ENCODE data around the gene FAF2.
"Not testable (repeated sequence)": the region's sequence is repeated elsewhere in the genome, so short reads cannot be mapped to it uniquely, and the experiment has no call there.

Gene FAF2

GRCh38 chr5:176447978-176448608 is at the start of gene FAF2:
TSS of gene FAF2 (plus strand) at chr5:176448385. CDS start at chr5:176448408, 23 bp downstream.
- DNase-seq (ENCODE audit: low spot score): peak; percentile 100

GRCh38 chr5:176400382-176401156 is 47.6 kb upstream of the FAF2 start:
- no peak for DNase-seq (ENCODE audit: low spot score)

- DNase-seq (ENCODE audit: low spot score): no peak
These were observed 46.6 kb upstream of the FAF2 start for GRCh38 chr5:176401281-176402205.

- peak; percentile 71 for DNase-seq (ENCODE audit: low spot score)
These were observed 42.3 kb upstream of the FAF2 start for GRCh38 chr5:176405656-176406435.

GRCh38 chr5:176406436-176407052 is 41.6 kb upstream of the FAF2 start:
- no peak for DNase-seq (ENCODE audit: low spot score)

GRCh38 chr5:176407456-176408251 is 40.5 kb upstream of the FAF2 start:
- no peak for DNase-seq (ENCODE audit: low spot score)

GRCh38 chr5:176408252-176408573 is 40.0 kb upstream of the FAF2 start:
- not testable (repeated sequence) for DNase-seq (ENCODE audit: low spot score)

GRCh38 chr5:176408590-176408989 is 39.6 kb upstream of the FAF2 start:
- DNase-seq (ENCODE audit: low spot score): no peak

- no peak for DNase-seq (ENCODE audit: low spot score)
These were observed 38.4 kb upstream of the FAF2 start for GRCh38 chr5:176409765-176410164.

- no peak for DNase-seq (ENCODE audit: low spot score)
These were observed 37.6 kb upstream of the FAF2 start for GRCh38 chr5:176410486-176411180.

GRCh38 chr5:176412517-176413254 is 35.5 kb upstream of the FAF2 start:
- no peak for DNase-seq (ENCODE audit: low spot score)

GRCh38 chr5:176413255-176413565 is 35.0 kb upstream of the FAF2 start:
- no peak for DNase-seq (ENCODE audit: low spot score)

GRCh38 chr5:176413709-176414191 is 34.4 kb upstream of the FAF2 start:
- DNase-seq (ENCODE audit: low spot score): no peak

GRCh38 chr5:176414704-176415103 is 33.5 kb upstream of the FAF2 start:
- no peak for DNase-seq (ENCODE audit: low spot score)

- DNase-seq (ENCODE audit: low spot score): no peak
These were observed 32.8 kb upstream of the FAF2 start for GRCh38 chr5:176415240-176415951.

GRCh38 chr5:176415952-176416924 is 31.9 kb upstream of the FAF2 start, which contains the start of gene CLTB:
TSS of gene CLTB (minus strand) at chr5:176416539. CDS start at chr5:176416363, 176 bp downstream.
- DNase-seq (ENCODE audit: low spot score): peak; percentile 99

GRCh38 chr5:176416965-176417364 is 31.2 kb upstream of the FAF2 start:
- no peak for DNase-seq (ENCODE audit: low spot score)
